GM21515 (cell line): ENCODE data around the gene FBLN5.

Experiments used
- ATAC-seq: cut with Tn5 transposase; IDR thresholded peaks from one replicate; pipeline ENCODE4 v1.9.1; 2021; ENCODE audit not compliant: unreplicated experiment

The FBLN5 gene

GRCh38 chr14:91834571-91834970 is 112.9 kb downstream of the FBLN5 start:
- no peak for ATAC-seq

GRCh38 chr14:91831337-91831736 is 116.2 kb downstream of the FBLN5 start:
- no peak for ATAC-seq

- peak; percentile 69 for ATAC-seq
These were observed 116.7 kb downstream of the FBLN5 start for GRCh38 chr14:91830777-91831176.

GRCh38 chr14:91829511-91829910 is 118.0 kb downstream of the FBLN5 start:
- ATAC-seq, result no peak

- ATAC-seq, result no peak
These were observed 119.7 kb downstream of the FBLN5 start for GRCh38 chr14:91827746-91828145.
